Caco-2 (cell line): Measurements from ENCODE around the gene DPP10. TPM values are rescaled to one million over a fixed set of nuclear protein-coding genes. Genes with fewer than 3 reads are reported as not detected.

Experiments
- BruUV-seq: library from RNA; stranded (reverse); fragments of 400-500 nt; replicated peaks from 2 replicates; lab custom pipeline; 2021; lab: Mats Ljungman, UMichigan
- CTCF ChIA-PET: fragments of 300-600 bp; sonication (Branson Sonifier 250); formaldehyde crosslinking; loops from one replicate; lab custom pipeline; 2022; ENCODE audit warnings: antibody characterized with exemption; lab: Charles Lee
- POLR2A ChIA-PET: fragments of 300-600 bp; sonication (Branson Sonifier 250); formaldehyde crosslinking; loops from one replicate; lab custom pipeline; 2022; ENCODE audit warnings: antibody characterized with exemption; lab: Charles Lee
- DNase-seq, 2 experiments: peaks; one replicate each; pipeline versions ENCODE4 v3.0.0 to v3.0.0-alpha.2; 2020 to 2022
- H3K27me3 ChIP-seq: replicated peaks from 2 replicates; pipeline ENCODE4 v1.6.0; 2011; ENCODE audit warnings: low read length; ENCODE audit not compliant: control insufficient read depth, insufficient read depth
- H3K36me3 ChIP-seq: 2 replicates; pipeline ENCODE4 v1.5.1; 2011; ENCODE audit warnings: low read length; ENCODE audit not compliant: control insufficient read depth, insufficient read depth
- H3K4me1 ChIP-seq: fragments of 250-450 bp; sonication (Bioruptor Pico); 2 replicates; pipeline ENCODE4 v1.5.1; 2020; ENCODE audit warnings: mild to moderate bottlenecking
- H3K4me3 ChIP-seq: 2 replicates; pipeline ENCODE4 v1.5.1; 2011; ENCODE audit warnings: low read depth, mild to moderate bottlenecking, control low read depth, low read length
- H3K9me3 ChIP-seq: fragments of 250-450 bp; sonication (Bioruptor Pico); 2 replicates; pipeline ENCODE4 v1.5.1; 2020; ENCODE audit warnings: mild to moderate bottlenecking, moderate library complexity
- H3K27ac Mint-ChIP-seq: one replicate; pipeline ENCODE4 v1.8.0; 2022; ENCODE audit warnings: mixed read lengths; ENCODE audit not compliant: unreplicated experiment
- H3K27me3 Mint-ChIP-seq: one replicate; pipeline ENCODE4 v1.8.0; 2022; ENCODE audit warnings: mixed read lengths; ENCODE audit not compliant: insufficient read depth, unreplicated experiment
- H3K36me3 Mint-ChIP-seq: one replicate; pipeline ENCODE4 v1.8.0; 2022; ENCODE audit warnings: mild to moderate bottlenecking, mixed read lengths; ENCODE audit not compliant: insufficient read depth, unreplicated experiment
- H3K4me1 Mint-ChIP-seq: one replicate; pipeline ENCODE4 v1.8.0; 2022; ENCODE audit warnings: low read depth, mixed read lengths; ENCODE audit not compliant: unreplicated experiment
- H3K4me3 Mint-ChIP-seq: one replicate; pipeline ENCODE4 v1.8.0; 2022; ENCODE audit warnings: mild to moderate bottlenecking, moderate library complexity, mixed read lengths; ENCODE audit not compliant: unreplicated experiment
- H3K9me3 Mint-ChIP-seq: one replicate; pipeline ENCODE4 v1.8.0; 2022; ENCODE audit warnings: mixed read lengths; ENCODE audit not compliant: unreplicated experiment
- CTCF ChIP-seq, 2 experiments: fragments of 200-600 bp in 1 of 2; IDR thresholded peaks; 1 replicate in 1 of 2; 2 replicates in 1 of 2; pipeline versions ENCODE4 v1.5.1 to v1.8.0; 2011 to 2022; ENCODE audit warnings: antibody characterized with exemption in 1 of 2, control low read depth in 1 of 2, inconsistent platforms in 1 of 2, low read depth in 1 of 2, low read length in 1 of 2, mild to moderate bottlenecking in 1 of 2, moderate library complexity in 1 of 2; ENCODE audit not compliant: insufficient read depth in 1 of 2, severe bottlenecking in 1 of 2, unreplicated experiment in 1 of 2
- intact Hi-C: fragments of 100-400 bp; cut with micrococcal nuclease; formaldehyde crosslinking; loops from one replicate; pipeline ENCODE4 v1.10.0; 2022; ENCODE audit not compliant: unreplicated experiment
- total RNA-seq: library from RNA; stranded (reverse); gene quantifications from 2 replicates; pipeline ENCODE4 v1.2.3, GENCODE V29; 2022

DPP10 gene
- total RNA-seq, 1 experiment from 2014 or later: not detected

DNA sequence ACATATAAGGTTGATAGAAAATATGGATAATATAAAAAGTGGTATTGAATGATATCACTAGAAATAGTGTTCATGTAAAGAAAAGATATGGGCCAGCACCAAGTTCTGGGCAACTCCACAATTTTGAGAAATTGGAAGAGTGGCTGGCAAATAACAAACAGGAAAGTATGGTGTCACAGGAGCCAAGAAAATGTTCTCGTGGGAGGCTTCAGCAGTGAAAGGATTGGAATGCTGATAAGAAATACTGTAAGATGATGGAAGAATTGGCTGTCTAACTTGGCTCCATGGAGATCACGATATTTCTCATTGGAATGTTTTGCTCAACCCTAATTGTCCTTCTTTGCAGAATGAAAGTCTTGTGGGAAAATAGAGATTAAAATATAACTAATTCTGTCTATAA, 856.8 kb downstream of the DPP10 start:
- POLR2A ChIA-PET: no interaction called here
- no peaks in the 10 kb centered on the region for H3K27me3 ChIP-seq
- BruUV-seq: no TSS peak
- H3K36me3 ChIP-seq: no peaks in the 10 kb centered on the region
- CTCF ChIA-PET: no interaction called here
- no peaks in the 10 kb centered on the region for H3K4me1 Mint-ChIP-seq
- H3K27me3 Mint-ChIP-seq: peaks cover 7% of the 10 kb centered on the region
- no peaks in the 10 kb centered on the region for H3K4me1 ChIP-seq
- no peak overlapping the region for H3K27ac Mint-ChIP-seq
- intact Hi-C loops: no loop called here
- no peaks in the 10 kb centered on the region for H3K9me3 Mint-ChIP-seq
- no peaks in the 10 kb centered on the region for H3K36me3 Mint-ChIP-seq
- H3K4me3 ChIP-seq: no peak overlapping the region
- no peak overlapping the region for H3K4me3 Mint-ChIP-seq
- no peak for DNase-seq
- TF ChIP-seq CTCF (IDR thresholded peaks at IDR 0.05; ENCODE audit: insufficient read depth in 1 of 2, low read depth in 1 of 2, low read length in 1 of 2, severe bottlenecking in 1 of 2, unreplicated experiment in 1 of 2): no peak
- H3K9me3 ChIP-seq: no peaks in the 10 kb centered on the region

- no peaks in the 10 kb centered on the region for H3K4me1 ChIP-seq
- Mint-ChIP-seq H3K27ac (no peak overlapping the region), H3K36me3 (no peaks in the 10 kb centered on the region), H3K4me3 (no peak overlapping the region), H3K4me1 (no peaks in the 10 kb centered on the region), H3K9me3 (no peaks in the 10 kb centered on the region), H3K27me3 (peaks cover 5% of the 10 kb centered on the region)
- no peak for TF ChIP-seq CTCF (IDR thresholded peaks at IDR 0.05; ENCODE audit: insufficient read depth in 1 of 2, low read depth in 1 of 2, low read length in 1 of 2, severe bottlenecking in 1 of 2, unreplicated experiment in 1 of 2)
- no peak for DNase-seq
- ChIA-PET CTCF (no interaction called here), POLR2A (no interaction called here)
- no peak overlapping the region for H3K4me3 ChIP-seq
- intact Hi-C loops: no loop called here
- no peaks in the 10 kb centered on the region for H3K36me3 ChIP-seq
- no TSS peak for BruUV-seq
- H3K27me3 ChIP-seq: no peaks in the 10 kb centered on the region
- H3K9me3 ChIP-seq: no peaks in the 10 kb centered on the region
Measured at GRCh38 chr2:115305712-115306111, 863.3 kb downstream of the DPP10 start.

DNA sequence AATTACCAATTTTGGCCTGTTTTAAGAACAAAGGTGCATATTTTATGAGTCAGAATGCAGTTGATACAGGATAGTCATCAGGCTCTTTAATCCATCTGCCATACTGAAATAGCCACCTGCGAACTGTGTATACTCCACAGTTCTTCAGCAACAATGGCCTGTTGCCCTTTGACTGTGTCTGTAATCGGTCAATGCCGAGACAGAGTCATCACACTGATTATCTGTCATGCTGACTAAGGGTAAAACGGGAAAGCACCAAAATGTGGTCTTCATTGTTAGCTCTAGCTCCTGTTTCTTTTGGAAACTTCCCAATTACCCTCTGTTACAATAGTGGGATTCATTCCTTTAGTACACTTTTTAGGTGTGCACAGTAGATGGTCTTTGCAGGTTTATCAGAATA, 871.7 kb downstream of the DPP10 start:
- BruUV-seq: no TSS peak
- Histone ChIP-seq H3K9me3 (no peaks in the 10 kb centered on the region), H3K4me1 (no peaks in the 10 kb centered on the region), H3K36me3 (no peaks in the 10 kb centered on the region), H3K27me3 (no peaks in the 10 kb centered on the region), H3K4me3 (no peak overlapping the region)
- Mint-ChIP-seq H3K36me3 (no peaks in the 10 kb centered on the region), H3K27me3 (no peaks in the 10 kb centered on the region), H3K27ac (no peak overlapping the region), H3K4me3 (no peak overlapping the region), H3K9me3 (no peaks in the 10 kb centered on the region), H3K4me1 (no peaks in the 10 kb centered on the region)
- no peak for TF ChIP-seq CTCF (IDR thresholded peaks at IDR 0.05; ENCODE audit: insufficient read depth in 1 of 2, low read depth in 1 of 2, low read length in 1 of 2, severe bottlenecking in 1 of 2, unreplicated experiment in 1 of 2)
- CTCF ChIA-PET: no interaction called here
- intact Hi-C loops: no loop called here
- no peak for DNase-seq
- POLR2A ChIA-PET: no interaction called here
